GM12891 (cell line): ENCODE results near the gene PITRM1.

Source experiments
- POLR2A ChIP-seq: IDR thresholded peaks from 2 replicates; pipeline ENCODE4 v1.6.1; 2011; ENCODE audit warnings: low read depth, low read length, control low read depth
- SPI1 ChIP-seq: IDR thresholded peaks from 2 replicates; pipeline ENCODE4 v1.6.1; 2011; ENCODE audit warnings: low read depth, low read length, control low read depth

GRCh38 chr10:3198900-3199299, 26.3 kb upstream of the PITRM1 start:
- TF ChIP-seq SPI1: no peak
- TF ChIP-seq POLR2A: no peak
